RKO (cell line): ENCODE results near the gene TIMM9.
"Not testable (repeated sequence)": the region's sequence is repeated elsewhere in the genome, so short reads cannot be mapped to it uniquely, and the experiment has no call there.

ENCODE experiments used
- DNase-seq: peaks from one replicate; pipeline ENCODE4 v3.0.0-alpha.2; 2016; ENCODE audit warnings: low spot score

Gene TIMM9

GRCh38 chr14:58427281-58428117 is at the start of gene TIMM9, which contains the start of gene KIAA0586:
Gene TIMM9 (minus strand): TSS chr14:58427531. CDS start chr14:58411945, 15,586 bp downstream.
Gene KIAA0586 (plus strand): TSS chr14:58427719. CDS start chr14:58428265, 546 bp downstream.
- DNase-seq = peak; percentile 98

GRCh38 chr14:58476320-58476719 is 49.0 kb upstream of the TIMM9 start:
- DNase-seq = no peak

- no peak for DNase-seq
Measured at GRCh38 chr14:58469309-58469708, 42.0 kb upstream of the TIMM9 start.

- no peak for DNase-seq
Measured at GRCh38 chr14:58467575-58467974, 40.2 kb upstream of the TIMM9 start.

GRCh38 chr14:58466459-58466858 is 39.1 kb upstream of the TIMM9 start:
- DNase-seq = no peak

GRCh38 chr14:58465421-58465820 is 38.1 kb upstream of the TIMM9 start:
- DNase-seq = peak; percentile 31

- no peak for DNase-seq
Measured at GRCh38 chr14:58464652-58465051, 37.3 kb upstream of the TIMM9 start.

GRCh38 chr14:58463147-58463546 is 35.8 kb upstream of the TIMM9 start:
- no peak for DNase-seq

- no peak for DNase-seq
Measured at GRCh38 chr14:58460772-58461171, 33.4 kb upstream of the TIMM9 start.

GRCh38 chr14:58455593-58456265 is 28.4 kb upstream of the TIMM9 start:
- no peak for DNase-seq

GRCh38 chr14:58444627-58445026 is 17.3 kb upstream of the TIMM9 start:
- no peak for DNase-seq

- no peak for DNase-seq
Measured at GRCh38 chr14:58439476-58439875, 12.1 kb upstream of the TIMM9 start.

GRCh38 chr14:58430156-58430555 is 2.8 kb upstream of the TIMM9 start:
- peak; percentile 94 for DNase-seq

- DNase-seq = peak; percentile 85
Measured at GRCh38 chr14:58428118-58428683, 870 bp upstream of the TIMM9 start.

GRCh38 chr14:58426670-58427280 is 556 bp downstream of the TIMM9 start:
- peak; percentile 76 for DNase-seq

GRCh38 chr14:58416934-58417333 is 10.4 kb downstream of the TIMM9 start:
- DNase-seq = not testable (repeated sequence)

- no peak for DNase-seq
Measured at GRCh38 chr14:58415636-58416547, 11.4 kb downstream of the TIMM9 start.

GRCh38 chr14:58414845-58415244 is 12.5 kb downstream of the TIMM9 start:
- peak; percentile 30 for DNase-seq

GRCh38 chr14:58408681-58409215 is 18.6 kb downstream of the TIMM9 start:
- DNase-seq = no peak

GRCh38 chr14:58401587-58401986 is 25.7 kb downstream of the TIMM9 start:
- DNase-seq = no peak

- DNase-seq = no peak
Measured at GRCh38 chr14:58398895-58399294, 28.4 kb downstream of the TIMM9 start.
